ENCODE results near the gene SNX8.
A peak's percentile ranks its signal among the peaks of the same experiment; 100 is the strongest.

Gene SNX8

GRCh38 chr7:2245883-2246675 is 68.2 kb downstream of the SNX8 start:
- DNase-seq (ENCODE audit: low read depth in 2 of 2), result no peak

- DNase-seq (ENCODE audit: low read depth in 2 of 2), result no peak
Observed at GRCh38 chr7:2244404-2244995, 69.7 kb downstream of the SNX8 start.

GRCh38 chr7:2243458-2243857 is 70.8 kb downstream of the SNX8 start:
- no peak for DNase-seq (ENCODE audit: low read depth in 2 of 2)

GRCh38 chr7:2242541-2243429 is 71.5 kb downstream of the SNX8 start:
- no peak for DNase-seq (ENCODE audit: low read depth in 2 of 2)

GRCh38 chr7:2241580-2242540 is 72.4 kb downstream of the SNX8 start, which contains the start of the genes MRM2 and NUDT1:
MRM2 (minus strand) TSS chr7:2242205; CDS start chr7:2242169, 36 bp downstream.
NUDT1 (plus strand) TSS chr7:2242226; CDS start chr7:2244575, 2,349 bp downstream.
- peak; percentile 35 to 66 for DNase-seq (ENCODE audit: low read depth in 2 of 2)

- no peak for DNase-seq (ENCODE audit: low read depth in 2 of 2)
Observed at GRCh38 chr7:2239242-2239641, 75.0 kb downstream of the SNX8 start.

- no peak for DNase-seq (ENCODE audit: low read depth in 2 of 2)
Observed at GRCh38 chr7:2237109-2237602, 77.1 kb downstream of the SNX8 start.

GRCh38 chr7:2233926-2234325 is 80.3 kb downstream of the SNX8 start:
- no peak for DNase-seq (ENCODE audit: low read depth in 2 of 2)

GRCh38 chr7:2232766-2233520 is 81.3 kb downstream of the SNX8 start, which contains the start of gene MAD1L1:
MAD1L1 (minus strand) TSS chr7:2232945; CDS start chr7:2230133, 2,812 bp downstream.
- DNase-seq (ENCODE audit: low read depth in 2 of 2), result peak; percentile 68 to 80

- DNase-seq (ENCODE audit: low read depth in 2 of 2), result no peak
Observed at GRCh38 chr7:2231992-2232765, 82.1 kb downstream of the SNX8 start.

GRCh38 chr7:2230882-2231281 is 83.4 kb downstream of the SNX8 start:
- no peak for DNase-seq (ENCODE audit: low read depth in 2 of 2)

GRCh38 chr7:2230226-2230625 is 84.0 kb downstream of the SNX8 start:
- no peak for DNase-seq (ENCODE audit: low read depth in 2 of 2)

GRCh38 chr7:2229467-2229866 is 84.8 kb downstream of the SNX8 start:
- no peak for DNase-seq (ENCODE audit: low read depth in 2 of 2)

- DNase-seq (ENCODE audit: low read depth in 2 of 2), result no peak
Observed at GRCh38 chr7:2228921-2229320, 85.3 kb downstream of the SNX8 start.

GRCh38 chr7:2227699-2228098 is 86.5 kb downstream of the SNX8 start:
- DNase-seq (ENCODE audit: low read depth in 2 of 2), result no peak

- no peak for DNase-seq (ENCODE audit: low read depth in 2 of 2)
Observed at GRCh38 chr7:2225830-2226229, 88.4 kb downstream of the SNX8 start.

- no peak for DNase-seq (ENCODE audit: low read depth in 2 of 2)
Observed at GRCh38 chr7:2225336-2225735, 88.9 kb downstream of the SNX8 start.

- no peak for DNase-seq (ENCODE audit: low read depth in 2 of 2)
Observed at GRCh38 chr7:2224934-2225333, 89.3 kb downstream of the SNX8 start.

GRCh38 chr7:2224491-2224928 is 89.7 kb downstream of the SNX8 start:
- DNase-seq (ENCODE audit: low read depth in 2 of 2), result no peak

All from stimulated activated CD8-positive, alpha-beta memory T cell treated with anti-CD3 and anti-CD28 coated beads, Interleukin-7, amount 100 ng/mL, for 4 hours (primary cell).